ENCODE results near the gene TEKTIP1. TPM values are rescaled to one million over a fixed set of nuclear protein-coding genes. Genes with fewer than 3 reads are reported as not detected.
A peak's percentile ranks its signal among the peaks of the same experiment; 100 is the strongest.

TEKTIP1 gene
- total RNA-seq, 1 donor = not detected

DNA sequence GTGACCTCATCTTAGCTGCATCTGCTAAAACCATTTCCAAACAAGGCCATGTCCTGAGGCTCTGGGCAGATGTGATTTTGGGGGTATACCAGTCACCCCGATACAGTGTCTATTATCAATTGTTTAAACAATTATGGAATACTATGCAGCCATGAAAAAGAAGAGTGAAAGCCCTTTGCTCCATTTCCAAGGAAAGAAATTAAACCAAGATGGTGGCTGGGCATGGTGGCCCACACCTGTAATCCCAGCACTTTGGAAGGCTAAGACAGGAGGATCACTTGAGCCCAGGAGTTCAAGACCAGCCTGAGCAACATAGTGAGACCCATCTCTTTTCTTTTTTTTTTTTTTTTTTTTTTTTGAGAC lies 763 bp downstream of the TEKTIP1 start:
- TF ChIP-seq, protein P1, sequence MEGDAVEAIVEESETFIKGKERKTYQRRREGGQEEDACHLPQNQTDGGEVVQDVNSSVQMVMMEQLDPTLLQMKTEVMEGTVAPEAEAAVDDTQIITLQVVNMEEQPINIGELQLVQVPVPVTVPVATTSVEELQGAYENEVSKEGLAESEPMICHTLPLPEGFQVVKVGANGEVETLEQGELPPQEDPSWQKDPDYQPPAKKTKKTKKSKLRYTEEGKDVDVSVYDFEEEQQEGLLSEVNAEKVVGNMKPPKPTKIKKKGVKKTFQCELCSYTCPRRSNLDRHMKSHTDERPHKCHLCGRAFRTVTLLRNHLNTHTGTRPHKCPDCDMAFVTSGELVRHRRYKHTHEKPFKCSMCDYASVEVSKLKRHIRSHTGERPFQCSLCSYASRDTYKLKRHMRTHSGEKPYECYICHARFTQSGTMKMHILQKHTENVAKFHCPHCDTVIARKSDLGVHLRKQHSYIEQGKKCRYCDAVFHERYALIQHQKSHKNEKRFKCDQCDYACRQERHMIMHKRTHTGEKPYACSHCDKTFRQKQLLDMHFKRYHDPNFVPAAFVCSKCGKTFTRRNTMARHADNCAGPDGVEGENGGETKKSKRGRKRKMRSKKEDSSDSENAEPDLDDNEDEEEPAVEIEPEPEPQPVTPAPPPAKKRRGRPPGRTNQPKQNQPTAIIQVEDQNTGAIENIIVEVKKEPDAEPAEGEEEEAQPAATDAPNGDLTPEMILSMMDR (IDR thresholded peaks at IDR 0.05; ENCODE audit: insufficient read depth, low read depth, low read length) = no peak
- DNase-seq (ENCODE audit: low read depth) = no peak
- no peak overlapping the region for H3K4me3 ChIP-seq (ENCODE audit: low read depth, low read length)

DNA sequence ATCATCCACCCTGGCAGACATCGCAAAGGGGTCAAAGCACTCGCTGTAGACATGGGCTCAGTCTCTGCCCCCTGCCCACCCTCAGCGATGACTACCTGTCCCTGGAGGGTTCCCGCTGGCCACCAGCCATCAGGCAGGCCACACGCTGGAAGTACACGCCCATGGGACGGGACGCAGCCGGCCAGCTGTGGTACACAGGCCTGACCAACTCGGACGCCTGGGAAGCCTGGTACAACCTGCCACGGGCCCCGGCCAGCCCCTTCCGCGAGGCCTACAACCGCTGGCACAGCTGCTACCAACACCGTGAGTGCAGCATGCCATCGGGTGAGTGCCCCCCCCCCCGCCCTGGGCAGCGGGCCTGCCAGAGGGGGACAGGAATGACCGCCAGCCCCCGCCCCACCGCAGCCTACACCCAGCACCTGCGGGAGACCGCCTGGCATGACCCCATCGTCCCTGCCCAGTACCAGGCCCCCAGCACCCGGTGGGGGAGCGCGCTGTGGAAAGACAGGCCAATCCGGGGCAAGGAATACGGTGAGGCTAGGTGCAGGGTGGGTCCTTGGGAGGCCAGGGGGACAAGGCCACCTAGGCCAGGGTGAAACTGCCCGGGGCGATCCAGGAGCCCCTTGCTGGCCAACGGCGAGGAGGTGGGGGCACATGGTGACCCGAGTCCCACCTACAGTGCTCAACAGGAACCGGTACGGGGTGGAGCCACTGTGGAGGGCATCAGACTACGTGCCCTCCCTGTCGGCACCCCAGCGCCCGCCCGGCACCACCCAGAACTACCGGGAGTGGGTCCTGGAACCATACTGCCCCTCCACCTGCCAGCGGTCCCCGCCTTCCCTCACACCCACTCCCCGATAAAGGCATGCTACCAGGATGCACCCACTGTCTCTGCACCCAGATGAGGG lies 4.4 kb downstream of the TEKTIP1 start:
- DNase-seq (ENCODE audit: low read depth) = no peak
- TF ChIP-seq, protein P1 (IDR thresholded peaks at IDR 0.05; ENCODE audit: insufficient read depth, low read depth, low read length) = no peak
- no peak overlapping the region for H3K4me3 ChIP-seq (ENCODE audit: low read depth, low read length)

DNA sequence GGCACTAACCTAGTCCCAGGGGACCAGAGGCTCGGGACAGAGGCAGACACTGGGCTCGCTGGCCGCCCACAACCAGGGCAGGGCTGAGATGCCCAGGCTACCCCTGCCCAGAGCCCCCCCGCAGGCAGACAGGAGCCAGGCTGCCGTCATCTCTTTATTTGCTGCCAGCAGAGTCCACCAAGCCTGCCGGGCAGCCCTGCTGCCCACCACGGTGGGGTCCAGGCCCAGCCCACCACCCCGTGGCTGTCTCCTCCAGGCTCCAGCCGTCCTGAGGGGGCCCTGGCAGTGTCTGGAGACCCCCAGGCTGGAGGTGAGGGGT lies 5.0 kb downstream of the TEKTIP1 start:
- H3K4me3 ChIP-seq (ENCODE audit: low read depth, low read length) = no peak overlapping the region
- DNase-seq (ENCODE audit: low read depth) = no peak
- TF ChIP-seq, protein P1 (IDR thresholded peaks at IDR 0.05; ENCODE audit: insufficient read depth, low read depth, low read length) = no peak

DNA sequence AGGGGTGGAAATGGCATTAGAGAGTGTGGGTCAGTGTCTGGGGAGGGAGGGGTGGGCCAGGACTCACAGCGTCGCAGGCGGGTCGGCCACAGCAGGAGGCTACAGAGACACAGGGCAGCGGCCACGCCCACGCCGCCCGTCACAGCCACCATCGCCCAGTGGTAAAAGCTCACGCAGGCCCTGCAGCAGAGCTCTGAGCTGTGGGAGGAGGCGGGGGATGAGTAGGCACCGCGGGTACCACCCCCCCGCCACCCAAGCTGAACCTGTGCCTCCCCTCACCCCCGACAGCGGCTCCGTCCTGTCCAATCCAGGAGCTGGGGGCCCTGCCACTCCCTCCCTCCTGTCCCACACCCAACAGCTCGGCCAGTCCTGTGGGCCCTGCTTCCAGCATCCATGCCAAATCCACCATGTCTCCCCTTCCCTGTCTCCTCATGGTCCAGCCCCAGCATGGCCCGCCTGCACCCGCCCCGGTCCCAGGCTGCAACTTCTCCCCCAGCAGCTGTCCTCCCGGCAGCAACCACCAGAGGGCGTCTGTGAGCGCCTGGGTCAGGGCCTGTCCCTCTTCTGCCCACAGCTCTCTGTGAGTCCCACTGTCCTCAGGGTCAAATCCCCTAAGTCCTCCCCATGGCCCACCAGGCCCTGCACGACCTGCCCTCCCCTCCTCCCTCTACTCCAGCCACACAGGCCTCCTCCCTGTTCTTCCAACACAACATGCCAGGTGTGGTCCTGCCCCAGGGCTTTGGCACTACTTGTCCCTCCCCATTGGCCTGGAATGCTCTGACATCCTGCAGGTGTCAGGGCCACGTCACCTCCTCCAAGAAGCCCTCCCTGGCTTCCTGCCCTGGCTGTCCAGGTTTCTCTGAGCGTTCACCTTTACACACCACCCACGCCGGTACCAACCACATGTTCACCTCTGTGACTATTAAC lies 6.0 kb downstream of the TEKTIP1 start:
- no peak overlapping the region for H3K4me3 ChIP-seq (ENCODE audit: low read depth, low read length)
- TF ChIP-seq, protein P1 (IDR thresholded peaks at IDR 0.05; ENCODE audit: insufficient read depth, low read depth, low read length) = peak; percentile 89
- DNase-seq (ENCODE audit: low read depth) = peak; percentile 46

DNA sequence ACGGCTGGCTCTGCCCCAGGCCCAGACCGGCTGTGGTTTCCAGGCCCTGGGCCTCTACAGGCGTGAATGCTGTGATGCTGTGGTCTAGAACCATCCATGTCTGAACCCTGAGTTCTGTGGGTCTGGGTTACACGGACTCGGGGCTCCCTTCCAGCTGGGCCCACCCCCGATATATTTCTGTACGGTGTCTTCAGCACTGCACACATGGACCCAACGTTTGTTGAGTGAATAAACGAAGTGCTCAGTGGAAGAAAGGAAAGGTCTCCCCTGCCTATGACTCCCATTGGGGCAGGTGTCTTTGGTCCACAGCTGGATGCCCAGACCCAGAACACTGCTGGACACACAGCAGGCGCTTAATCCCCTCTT lies 6.7 kb downstream of the TEKTIP1 start:
- TF ChIP-seq, protein P1 (IDR thresholded peaks at IDR 0.05; ENCODE audit: insufficient read depth, low read depth, low read length) = no peak
- H3K4me3 ChIP-seq (ENCODE audit: low read depth, low read length) = no peak overlapping the region
- DNase-seq (ENCODE audit: low read depth) = no peak

DNA sequence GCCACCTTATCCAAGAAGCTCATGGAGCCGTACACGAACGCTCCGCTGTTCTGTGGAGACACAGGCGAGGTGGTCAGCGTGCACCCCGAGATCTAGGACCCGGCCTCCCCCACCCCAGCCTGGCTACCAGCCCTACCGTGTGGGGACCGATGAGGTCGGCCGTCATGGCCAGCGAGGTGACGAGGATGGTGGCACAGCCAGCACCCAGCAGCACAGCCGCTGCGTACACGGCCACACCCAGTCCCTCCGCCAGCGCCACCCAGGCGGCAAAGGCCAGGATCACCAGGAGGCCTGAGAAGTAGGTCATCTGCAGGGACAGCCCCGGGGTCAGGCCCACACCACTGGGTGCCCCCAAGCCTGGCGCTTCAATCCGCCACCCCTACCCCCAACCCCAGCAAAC lies 7.1 kb downstream of the TEKTIP1 start:
- H3K4me3 ChIP-seq (ENCODE audit: low read depth, low read length) = no peak overlapping the region
- no peak for DNase-seq (ENCODE audit: low read depth)
- TF ChIP-seq, protein P1 (IDR thresholded peaks at IDR 0.05; ENCODE audit: insufficient read depth, low read depth, low read length) = no peak
